SHP77 treated with DMSO at 0.1 percent for 48 hours (cell line): Measurements from ENCODE around the gene UBR2.
A peak's percentile ranks its signal among the peaks of the same experiment; 100 is the strongest.
"Not testable (repeated sequence)": the region's sequence is repeated elsewhere in the genome, so short reads cannot be mapped to it uniquely, and the experiment has no call there.

ENCODE experiments used
- DNase-seq: peaks from one replicate; lab custom pipeline; 2025; lab: John Stamatoyannopoulos, UW

UBR2 gene

GRCh38 chr6:42618686-42619085 is 54.9 kb downstream of the UBR2 start:
- no peak for DNase-seq

- no peak for DNase-seq
Observed at GRCh38 chr6:42619963-42620362, 56.1 kb downstream of the UBR2 start.

- no peak for DNase-seq
Observed at GRCh38 chr6:42624601-42625000, 60.8 kb downstream of the UBR2 start.

- no peak for DNase-seq
Observed at GRCh38 chr6:42627044-42627443, 63.2 kb downstream of the UBR2 start.

GRCh38 chr6:42627674-42628073 is 63.8 kb downstream of the UBR2 start:
- no peak for DNase-seq

- DNase-seq: no peak
Observed at GRCh38 chr6:42628604-42629003, 64.8 kb downstream of the UBR2 start.

- no peak for DNase-seq
Observed at GRCh38 chr6:42629845-42630244, 66.0 kb downstream of the UBR2 start.

GRCh38 chr6:42637681-42638080 is 73.9 kb downstream of the UBR2 start:
- no peak for DNase-seq

GRCh38 chr6:42642794-42643193 is 79.0 kb downstream of the UBR2 start:
- DNase-seq: no peak

- no peak for DNase-seq
Observed at GRCh38 chr6:42644211-42644610, 80.4 kb downstream of the UBR2 start.

GRCh38 chr6:42652024-42652746 is 88.4 kb downstream of the UBR2 start:
- no peak for DNase-seq

GRCh38 chr6:42653851-42654250 is 90.0 kb downstream of the UBR2 start:
- no peak for DNase-seq

- no peak for DNase-seq
Observed at GRCh38 chr6:42659806-42660205, 96.0 kb downstream of the UBR2 start.

GRCh38 chr6:42661540-42662153 is 97.8 kb downstream of the UBR2 start:
- DNase-seq: peak; percentile 55

GRCh38 chr6:42664718-42665117 is 100.9 kb downstream of the UBR2 start:
- DNase-seq: no peak

- DNase-seq: not testable (repeated sequence)
Observed at GRCh38 chr6:42674368-42674767, 110.5 kb downstream of the UBR2 start.

GRCh38 chr6:42674780-42675179 is 111.0 kb downstream of the UBR2 start:
- DNase-seq: no peak

GRCh38 chr6:42679358-42679757 is 115.5 kb downstream of the UBR2 start:
- DNase-seq: no peak

- no peak for DNase-seq
Observed at GRCh38 chr6:42688281-42688680, 124.5 kb downstream of the UBR2 start.

- DNase-seq: no peak
Observed at GRCh38 chr6:42689371-42689770, 125.5 kb downstream of the UBR2 start.

GRCh38 chr6:42690151-42690702 is 126.4 kb downstream of the UBR2 start:
- no peak for DNase-seq

GRCh38 chr6:42690872-42691271 is 127.0 kb downstream of the UBR2 start:
- DNase-seq: no peak

GRCh38 chr6:42692137-42692911 is 128.5 kb downstream of the UBR2 start:
- no peak for DNase-seq
